OCI-LY7 (cell line): ENCODE measurements around the gene GALNT5.

ENCODE experiments used
- EZH2phosphoT487 ChIP-seq: fragments of 200-600 bp; sonication (generic); IDR thresholded peaks from 2 replicates; pipeline ENCODE4 v1.6.1; 2018; ENCODE audit warnings: low read depth, borderline replicate concordance, mild to moderate bottlenecking, mixed run types, antibody characterized with exemption, low read length, moderate library complexity, mixed read lengths
- TF ChIP-seq, protein P1 (sequence below): fragments of 200-600 bp; sonication (generic); conservative IDR thresholded peaks from 2 replicates; pipeline ENCODE4 v1.5.1; 2014; ENCODE audit warnings: mild to moderate bottlenecking, antibody characterized with exemption, low read length, moderate library complexity, mixed read lengths

DNA sequence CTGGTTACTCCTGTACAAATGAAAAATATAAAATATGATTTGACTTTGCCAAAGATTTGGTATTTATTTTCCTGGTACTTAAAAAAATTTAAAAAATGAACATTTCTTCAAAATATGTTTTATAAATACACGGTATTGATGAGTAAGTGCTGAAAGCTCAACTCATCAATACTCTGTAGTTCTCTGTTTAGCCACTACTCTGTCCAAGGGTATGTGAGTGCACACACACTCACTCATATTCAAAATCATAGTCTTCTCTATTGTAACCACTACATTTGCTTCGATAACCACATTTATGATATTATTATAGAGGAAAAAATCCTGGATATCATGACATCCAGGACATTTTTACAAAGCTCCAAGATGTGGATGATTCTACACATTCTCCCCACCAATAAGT is 40.1 kb upstream of the GALNT5 start:
- TF ChIP-seq, protein P1, sequence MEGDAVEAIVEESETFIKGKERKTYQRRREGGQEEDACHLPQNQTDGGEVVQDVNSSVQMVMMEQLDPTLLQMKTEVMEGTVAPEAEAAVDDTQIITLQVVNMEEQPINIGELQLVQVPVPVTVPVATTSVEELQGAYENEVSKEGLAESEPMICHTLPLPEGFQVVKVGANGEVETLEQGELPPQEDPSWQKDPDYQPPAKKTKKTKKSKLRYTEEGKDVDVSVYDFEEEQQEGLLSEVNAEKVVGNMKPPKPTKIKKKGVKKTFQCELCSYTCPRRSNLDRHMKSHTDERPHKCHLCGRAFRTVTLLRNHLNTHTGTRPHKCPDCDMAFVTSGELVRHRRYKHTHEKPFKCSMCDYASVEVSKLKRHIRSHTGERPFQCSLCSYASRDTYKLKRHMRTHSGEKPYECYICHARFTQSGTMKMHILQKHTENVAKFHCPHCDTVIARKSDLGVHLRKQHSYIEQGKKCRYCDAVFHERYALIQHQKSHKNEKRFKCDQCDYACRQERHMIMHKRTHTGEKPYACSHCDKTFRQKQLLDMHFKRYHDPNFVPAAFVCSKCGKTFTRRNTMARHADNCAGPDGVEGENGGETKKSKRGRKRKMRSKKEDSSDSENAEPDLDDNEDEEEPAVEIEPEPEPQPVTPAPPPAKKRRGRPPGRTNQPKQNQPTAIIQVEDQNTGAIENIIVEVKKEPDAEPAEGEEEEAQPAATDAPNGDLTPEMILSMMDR: no peak
- no peak for TF ChIP-seq EZH2phosphoT487
